T-helper 1 cell treated with Interleukin-12 subunit alpha and Interleukin-12 subunit beta and Interleukin-4 antibody, amounts not matched to agents 30 ng/mL and 1 ng/mL, for 36 hours (primary cell): Measurements from ENCODE around the gene PDPK1. TPM values are rescaled to one million over a fixed set of nuclear protein-coding genes. Genes with fewer than 3 reads are reported as not detected.

Experiments used
- intact Hi-C: fragments of 100-400 bp; cut with micrococcal nuclease; formaldehyde crosslinking; loops from one replicate; pipeline ENCODE4 v1.15.1; 2024
- total RNA-seq: library from RNA; stranded (reverse); gene quantifications from 2 replicates; pipeline ENCODE4 v1.2.3, GENCODE V29; 2022

PDPK1 gene
- total RNA-seq, 1 donor from 2014 or later: 52.6 TPM

GRCh38 chr16:2520784-2521531, 16.9 kb upstream of the PDPK1 start:
- intact Hi-C loops: loop anchor here (1.0 kb wide), 1 partner anchor 11 kb away; no protein-coding TSS in a partner anchor

- intact Hi-C loops: no loop called here
Measured at GRCh38 chr16:2523801-2524231, 14.0 kb upstream of the PDPK1 start.

GRCh38 chr16:2524339-2524938, 13.4 kb upstream of the PDPK1 start:
- intact Hi-C loops: no loop called here

- intact Hi-C loops: no loop called here
Measured at GRCh38 chr16:2526135-2526534, 11.7 kb upstream of the PDPK1 start.

- intact Hi-C loops: no loop called here
Measured at GRCh38 chr16:2527071-2527783, 10.6 kb upstream of the PDPK1 start.

GRCh38 chr16:2527784-2528100, 10.1 kb upstream of the PDPK1 start:
- intact Hi-C loops: no loop called here

- intact Hi-C loops: no loop called here
Measured at GRCh38 chr16:2528161-2529060, 9.4 kb upstream of the PDPK1 start.

GRCh38 chr16:2529061-2529931, 8.5 kb upstream of the PDPK1 start:
- intact Hi-C loops: no loop called here

- intact Hi-C loops: loop anchor here (5.0 to 10.0 kb wide), 3 partner anchors 308 to 535 kb away; partner anchors contain the start of genes E4F1, NTHL1 and TSC2
Measured at GRCh38 chr16:2529961-2530628, 7.7 kb upstream of the PDPK1 start.

GRCh38 chr16:2530629-2531318, 7.0 kb upstream of the PDPK1 start:
- intact Hi-C loops: loop anchor here (5.0 to 10.0 kb wide), 3 partner anchors 308 to 536 kb away; partner anchors contain the start of genes E4F1, NTHL1 and TSC2

GRCh38 chr16:2531371-2531695, 6.5 kb upstream of the PDPK1 start, which contains the start of gene CEMP1:
TSS of gene CEMP1 (minus strand) at chr16:2531408. CDS start at chr16:2531073, 335 bp downstream.
- intact Hi-C loops: loop anchor here (5.0 to 10.0 kb wide), 3 partner anchors 309 to 537 kb away; partner anchors contain the start of genes E4F1, NTHL1 and TSC2

GRCh38 chr16:2531696-2532493, 5.9 kb upstream of the PDPK1 start:
- intact Hi-C loops: loop anchor here (1.0 to 10.0 kb wide), 9 partner anchors 12 to 537 kb away; partner anchors contain the start of genes AMDHD2, ATP6V0C, CCNF and E4F1

- intact Hi-C loops: loop anchor here (1.0 to 10.0 kb wide), 9 partner anchors 12 to 538 kb away; partner anchors contain the start of genes AMDHD2, ATP6V0C, CCNF and E4F1
Measured at GRCh38 chr16:2532494-2533141, 5.2 kb upstream of the PDPK1 start.

- intact Hi-C loops: loop anchor here (2.0 to 10.0 kb wide), 5 partner anchors 72 to 538 kb away; partner anchors contain the start of genes E4F1, NTHL1, SRRM2 and TEDC2
Measured at GRCh38 chr16:2533142-2533755, 4.6 kb upstream of the PDPK1 start.

GRCh38 chr16:2533912-2534311, 3.9 kb upstream of the PDPK1 start:
- intact Hi-C loops: loop anchor here (2.0 to 10.0 kb wide), 5 partner anchors 73 to 539 kb away; partner anchors contain the start of genes E4F1, NTHL1, SRRM2 and TEDC2

- intact Hi-C loops: loop anchor here (5.0 to 10.0 kb wide), 3 partner anchors 312 to 540 kb away; partner anchors contain the start of genes E4F1, NTHL1 and TSC2
Measured at GRCh38 chr16:2534335-2534734, 3.5 kb upstream of the PDPK1 start.
